Esophagus squamous epithelium (tissue), 4 donors: ENCODE data around the gene UPK1B.

Experiments used
- POLR2A ChIP-seq, 4 donors: fragments of 450-650 bp; IDR thresholded peaks; one replicate each; pipeline ENCODE4 v1.6.1; 2017; ENCODE audit warnings: antibody characterized with exemption in 4 of 4, mild to moderate bottlenecking in 4 of 4, moderate library complexity in 3 of 4
- TF ChIP-seq, protein P1 (sequence below), 6 experiments: fragments of 450-650 bp in 4 of 6; fragments of 200-600 bp in 2 of 6; sonication (generic) in 2 of 6; IDR thresholded peaks; one replicate each; pipeline ENCODE4 v1.5.1; 2016 to 2019; ENCODE audit warnings: antibody characterized with exemption in 6 of 6, mild to moderate bottlenecking in 4 of 6, moderate library complexity in 4 of 6

DNA sequence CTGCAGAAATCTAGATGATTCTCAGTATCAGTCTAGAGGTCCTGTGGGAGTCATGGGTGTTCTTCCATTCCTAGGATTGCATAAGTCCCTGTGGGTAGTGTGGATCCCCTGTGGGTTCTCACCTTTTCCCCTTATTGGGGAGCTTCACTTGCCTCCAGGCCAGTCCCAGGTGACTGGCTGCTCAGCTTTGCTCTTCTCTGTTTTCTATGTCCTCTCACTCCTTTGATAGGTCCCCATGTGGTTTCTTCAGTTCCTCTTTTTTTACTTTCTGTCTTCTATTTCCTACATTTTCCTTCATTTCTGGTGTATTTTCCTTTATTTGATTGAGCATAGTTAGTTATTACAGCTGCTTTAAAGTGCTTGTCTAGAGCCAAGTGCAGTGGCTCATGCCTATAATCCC, 16.5 kb upstream of the UPK1B start:
- TF ChIP-seq, protein P1, sequence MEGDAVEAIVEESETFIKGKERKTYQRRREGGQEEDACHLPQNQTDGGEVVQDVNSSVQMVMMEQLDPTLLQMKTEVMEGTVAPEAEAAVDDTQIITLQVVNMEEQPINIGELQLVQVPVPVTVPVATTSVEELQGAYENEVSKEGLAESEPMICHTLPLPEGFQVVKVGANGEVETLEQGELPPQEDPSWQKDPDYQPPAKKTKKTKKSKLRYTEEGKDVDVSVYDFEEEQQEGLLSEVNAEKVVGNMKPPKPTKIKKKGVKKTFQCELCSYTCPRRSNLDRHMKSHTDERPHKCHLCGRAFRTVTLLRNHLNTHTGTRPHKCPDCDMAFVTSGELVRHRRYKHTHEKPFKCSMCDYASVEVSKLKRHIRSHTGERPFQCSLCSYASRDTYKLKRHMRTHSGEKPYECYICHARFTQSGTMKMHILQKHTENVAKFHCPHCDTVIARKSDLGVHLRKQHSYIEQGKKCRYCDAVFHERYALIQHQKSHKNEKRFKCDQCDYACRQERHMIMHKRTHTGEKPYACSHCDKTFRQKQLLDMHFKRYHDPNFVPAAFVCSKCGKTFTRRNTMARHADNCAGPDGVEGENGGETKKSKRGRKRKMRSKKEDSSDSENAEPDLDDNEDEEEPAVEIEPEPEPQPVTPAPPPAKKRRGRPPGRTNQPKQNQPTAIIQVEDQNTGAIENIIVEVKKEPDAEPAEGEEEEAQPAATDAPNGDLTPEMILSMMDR (IDR thresholded peaks at IDR 0.05), result no peak
- TF ChIP-seq POLR2A (IDR thresholded peaks at IDR 0.05), result no peak
